MV-4-11 (cell line): ENCODE data around the gene NAV2.

Experiments
- DNase-seq: peaks from one replicate; lab custom pipeline; 2025; lab: John Stamatoyannopoulos, UW

Gene NAV2

GRCh38 chr11:19746086-19746485, 33.4 kb downstream of the NAV2 start:
- DNase-seq: no peak

- DNase-seq: no peak
Measured at GRCh38 chr11:19747634-19748033, 35.0 kb downstream of the NAV2 start.

- DNase-seq: no peak
Measured at GRCh38 chr11:19751055-19751454, 38.4 kb downstream of the NAV2 start.

GRCh38 chr11:19753451-19754106, 40.9 kb downstream of the NAV2 start:
- no peak for DNase-seq

- no peak for DNase-seq
Measured at GRCh38 chr11:19756675-19757475, 44.2 kb downstream of the NAV2 start.

- no peak for DNase-seq
Measured at GRCh38 chr11:19759389-19759788, 46.8 kb downstream of the NAV2 start.

- DNase-seq: no peak
Measured at GRCh38 chr11:19762266-19762665, 49.6 kb downstream of the NAV2 start.

- no peak for DNase-seq
Measured at GRCh38 chr11:19763330-19763729, 50.7 kb downstream of the NAV2 start.

- DNase-seq: no peak
Measured at GRCh38 chr11:19766206-19766605, 53.6 kb downstream of the NAV2 start.

- no peak for DNase-seq
Measured at GRCh38 chr11:19766810-19767209, 54.2 kb downstream of the NAV2 start.

- DNase-seq: no peak
Measured at GRCh38 chr11:19767627-19768151, 55.1 kb downstream of the NAV2 start.

- no peak for DNase-seq
Measured at GRCh38 chr11:19768197-19768596, 55.6 kb downstream of the NAV2 start.

- DNase-seq: no peak
Measured at GRCh38 chr11:19768815-19769214, 56.2 kb downstream of the NAV2 start.

GRCh38 chr11:19769820-19770219, 57.2 kb downstream of the NAV2 start:
- DNase-seq: no peak

GRCh38 chr11:19770277-19770676, 57.6 kb downstream of the NAV2 start:
- no peak for DNase-seq

- DNase-seq: no peak
Measured at GRCh38 chr11:19771463-19771862, 58.8 kb downstream of the NAV2 start.

GRCh38 chr11:19772480-19772879, 59.8 kb downstream of the NAV2 start:
- DNase-seq: no peak

- DNase-seq: no peak
Measured at GRCh38 chr11:19774329-19774728, 61.7 kb downstream of the NAV2 start.

GRCh38 chr11:19774817-19775580, 62.4 kb downstream of the NAV2 start:
- no peak for DNase-seq

GRCh38 chr11:19775622-19776021, 63.0 kb downstream of the NAV2 start:
- DNase-seq: no peak

GRCh38 chr11:19777039-19777376, 64.4 kb downstream of the NAV2 start:
- DNase-seq: no peak

- DNase-seq: no peak
Measured at GRCh38 chr11:19777377-19778102, 64.9 kb downstream of the NAV2 start.
